ENCODE data around the gene MCAT.

DNA sequence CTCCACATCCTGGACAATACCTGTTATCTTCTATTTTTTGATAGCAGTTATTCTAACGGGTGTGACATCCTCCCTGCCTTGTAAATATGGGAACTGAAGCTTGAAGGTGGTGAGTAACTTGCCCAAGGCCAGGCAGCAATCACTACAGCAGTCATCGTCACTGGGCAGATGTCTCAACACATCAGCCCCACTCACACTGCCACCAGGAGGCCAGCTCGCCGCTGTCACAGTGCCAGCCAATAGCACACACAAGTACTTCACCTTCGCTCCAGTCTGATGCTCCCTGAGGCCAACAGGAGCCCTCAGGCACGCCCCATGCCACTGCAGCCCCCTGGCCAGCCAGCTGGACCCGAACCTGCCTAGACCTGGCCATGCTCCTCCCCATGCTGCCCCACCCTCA, 49.1 kb downstream of the MCAT start:
- no peak for TF ChIP-seq POLR2AphosphoS5 (IDR thresholded peaks at IDR 0.05; ENCODE audit: borderline replicate concordance, low read depth, low read length)
- no peak for TF ChIP-seq EZH2 (IDR thresholded peaks at IDR 0.05)
